Measurements from ENCODE around the gene ACVR2A. TPM values are rescaled to one million over a fixed set of nuclear protein-coding genes. Genes with fewer than 3 reads are reported as not detected.

The ACVR2A gene
- polyA plus RNA-seq, 3 donors, result 2.6 to 10.5 (median 3.7) TPM

GRCh38 chr2:147952118-147952517 is 107.3 kb downstream of the ACVR2A start:
- TF ChIP-seq, protein P1, sequence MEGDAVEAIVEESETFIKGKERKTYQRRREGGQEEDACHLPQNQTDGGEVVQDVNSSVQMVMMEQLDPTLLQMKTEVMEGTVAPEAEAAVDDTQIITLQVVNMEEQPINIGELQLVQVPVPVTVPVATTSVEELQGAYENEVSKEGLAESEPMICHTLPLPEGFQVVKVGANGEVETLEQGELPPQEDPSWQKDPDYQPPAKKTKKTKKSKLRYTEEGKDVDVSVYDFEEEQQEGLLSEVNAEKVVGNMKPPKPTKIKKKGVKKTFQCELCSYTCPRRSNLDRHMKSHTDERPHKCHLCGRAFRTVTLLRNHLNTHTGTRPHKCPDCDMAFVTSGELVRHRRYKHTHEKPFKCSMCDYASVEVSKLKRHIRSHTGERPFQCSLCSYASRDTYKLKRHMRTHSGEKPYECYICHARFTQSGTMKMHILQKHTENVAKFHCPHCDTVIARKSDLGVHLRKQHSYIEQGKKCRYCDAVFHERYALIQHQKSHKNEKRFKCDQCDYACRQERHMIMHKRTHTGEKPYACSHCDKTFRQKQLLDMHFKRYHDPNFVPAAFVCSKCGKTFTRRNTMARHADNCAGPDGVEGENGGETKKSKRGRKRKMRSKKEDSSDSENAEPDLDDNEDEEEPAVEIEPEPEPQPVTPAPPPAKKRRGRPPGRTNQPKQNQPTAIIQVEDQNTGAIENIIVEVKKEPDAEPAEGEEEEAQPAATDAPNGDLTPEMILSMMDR (IDR thresholded peaks at IDR 0.05), result no peak
- Mint-ChIP-seq H3K36me3 (peaks cover 30 to 37% of the 10 kb centered on the region in 2 donors), H3K27ac (no peak overlapping the region), H3K9me3 (no peaks in the 10 kb centered on the region), H3K4me3 (no peak overlapping the region), H3K4me1 (no peaks in the 10 kb centered on the region), H3K27me3 (ENCODE audit: low read depth in 3 of 3) (peaks cover 0 to 1% (median 0%) of the 10 kb centered on the region in 3 donors)
- DNase-seq, result no peak
- no peak overlapping the region for H3K9ac ChIP-seq (ENCODE audit: insufficient read depth, low read length, poor library complexity, severe bottlenecking)
- no peaks in the 10 kb centered on the region for H3K4me1 ChIP-seq (ENCODE audit: control insufficient read depth in 1 of 2, insufficient read depth in 2 of 2, low read length in 2 of 2)
- H3K4me3 ChIP-seq (replicated peaks in 1 of 3; ENCODE audit: low read depth in 2 of 3, low read length in 3 of 3), result no peak overlapping the region
- intact Hi-C loops (cut with micrococcal nuclease), result no loop called here
- no peaks in the 10 kb centered on the region for H3K27me3 ChIP-seq (ENCODE audit: control insufficient read depth in 2 of 2, insufficient read depth in 2 of 2, low read length in 2 of 2)
- no peak overlapping the region for H2AFZ ChIP-seq (ENCODE audit: insufficient read depth, low read depth, low read length, poor library complexity, severe bottlenecking)
- no peak overlapping the region for H3K27ac ChIP-seq (ENCODE audit: low read depth in 1 of 2, low read length in 2 of 2)
- H3K36me3 ChIP-seq (replicated peaks in 1 of 2; ENCODE audit: control insufficient read depth in 1 of 2, insufficient read depth in 2 of 2, low read length in 2 of 2), result peaks cover 20 to 61% of the 10 kb centered on the region in 2 donors
- H3K79me2 ChIP-seq (ENCODE audit: insufficient read depth, low read length), result no peaks in the 10 kb centered on the region
- H3K9me3 ChIP-seq (replicated peaks in 1 of 2; ENCODE audit: control insufficient read depth in 1 of 2, insufficient read depth in 1 of 2, low read length in 2 of 2), result no peaks in the 10 kb centered on the region
- H3K4me2 ChIP-seq (replicated peaks; ENCODE audit: extremely low read depth, low read length, poor library complexity, severe bottlenecking), result no peak overlapping the region
- no peaks in the 10 kb centered on the region for H4K20me1 ChIP-seq (ENCODE audit: insufficient read depth, low read length)

GRCh38 chr2:147968571-147968970 is 123.7 kb downstream of the ACVR2A start:
- Histone ChIP-seq H2AFZ (ENCODE audit: insufficient read depth, low read depth, low read length, poor library complexity, severe bottlenecking) (no peak overlapping the region), H3K79me2 (ENCODE audit: insufficient read depth, low read length) (peaks cover 1% of the 10 kb centered on the region), H3K4me3 (replicated peaks in 1 of 3; ENCODE audit: low read depth in 2 of 3, low read length in 3 of 3) (no peak overlapping the region), H3K36me3 (replicated peaks in 1 of 2; ENCODE audit: control insufficient read depth in 1 of 2, insufficient read depth in 2 of 2, low read length in 2 of 2) (peaks cover 20 to 73% of the 10 kb centered on the region in 2 donors), H3K4me2 (replicated peaks; ENCODE audit: extremely low read depth, low read length, poor library complexity, severe bottlenecking) (no peak overlapping the region), H3K27ac (ENCODE audit: low read depth in 1 of 2, low read length in 2 of 2) (no peak overlapping the region), H3K4me1 (ENCODE audit: control insufficient read depth in 1 of 2, insufficient read depth in 2 of 2, low read length in 2 of 2) (no peaks in the 10 kb centered on the region), H4K20me1 (ENCODE audit: insufficient read depth, low read length) (no peaks in the 10 kb centered on the region), H3K9me3 (replicated peaks in 1 of 2; ENCODE audit: control insufficient read depth in 1 of 2, insufficient read depth in 1 of 2, low read length in 2 of 2) (peaks cover 0 to 2% of the 10 kb centered on the region in 2 donors), H3K9ac (ENCODE audit: insufficient read depth, low read length, poor library complexity, severe bottlenecking) (no peak overlapping the region), H3K27me3 (ENCODE audit: control insufficient read depth in 2 of 2, insufficient read depth in 2 of 2, low read length in 2 of 2) (no peaks in the 10 kb centered on the region)
- intact Hi-C loops (cut with micrococcal nuclease), result no loop called here
- WGBS (ENCODE audit: insufficient coverage), result no CpG with 5 or more reads among the region's 2 CpGs
- no peak for DNase-seq
- TF ChIP-seq, protein P1 (IDR thresholded peaks at IDR 0.05), result no peak
- H3K4me3 Mint-ChIP-seq, result no peak overlapping the region
- H3K36me3 Mint-ChIP-seq, result peaks cover 67 to 78% of the 10 kb centered on the region in 2 donors
- no peak overlapping the region for H3K27ac Mint-ChIP-seq
- H3K4me1 Mint-ChIP-seq, result no peaks in the 10 kb centered on the region
- no peaks in the 10 kb centered on the region for H3K27me3 Mint-ChIP-seq (ENCODE audit: low read depth in 3 of 3)
- H3K9me3 Mint-ChIP-seq, result peaks cover 6 to 29% (median 12%) of the 10 kb centered on the region in 7 donors
